D341Med (cell line): ENCODE data around the gene PON2.
"Not testable (repeated sequence)": the region's sequence is repeated elsewhere in the genome, so short reads cannot be mapped to it uniquely, and the experiment has no call there.

Source experiments
- DNase-seq: peaks from one replicate; pipeline ENCODE4 v3.0.0; 2012; ENCODE audit warnings: low spot score

The PON2 gene

GRCh38 chr7:95434557-95435421 is at the start of gene PON2:
TSS of gene PON2 (minus strand) at chr7:95435028. CDS start at chr7:95434951, 77 bp downstream.
- peak; percentile 80 for DNase-seq

GRCh38 chr7:95482424-95482823 is 47.6 kb upstream of the PON2 start:
- no peak for DNase-seq

GRCh38 chr7:95481271-95482165 is 46.7 kb upstream of the PON2 start:
- DNase-seq, result peak; percentile 64

GRCh38 chr7:95479992-95480624 is 45.3 kb upstream of the PON2 start:
- no peak for DNase-seq

GRCh38 chr7:95478272-95479037 is 43.6 kb upstream of the PON2 start:
- DNase-seq, result no peak

DNA sequence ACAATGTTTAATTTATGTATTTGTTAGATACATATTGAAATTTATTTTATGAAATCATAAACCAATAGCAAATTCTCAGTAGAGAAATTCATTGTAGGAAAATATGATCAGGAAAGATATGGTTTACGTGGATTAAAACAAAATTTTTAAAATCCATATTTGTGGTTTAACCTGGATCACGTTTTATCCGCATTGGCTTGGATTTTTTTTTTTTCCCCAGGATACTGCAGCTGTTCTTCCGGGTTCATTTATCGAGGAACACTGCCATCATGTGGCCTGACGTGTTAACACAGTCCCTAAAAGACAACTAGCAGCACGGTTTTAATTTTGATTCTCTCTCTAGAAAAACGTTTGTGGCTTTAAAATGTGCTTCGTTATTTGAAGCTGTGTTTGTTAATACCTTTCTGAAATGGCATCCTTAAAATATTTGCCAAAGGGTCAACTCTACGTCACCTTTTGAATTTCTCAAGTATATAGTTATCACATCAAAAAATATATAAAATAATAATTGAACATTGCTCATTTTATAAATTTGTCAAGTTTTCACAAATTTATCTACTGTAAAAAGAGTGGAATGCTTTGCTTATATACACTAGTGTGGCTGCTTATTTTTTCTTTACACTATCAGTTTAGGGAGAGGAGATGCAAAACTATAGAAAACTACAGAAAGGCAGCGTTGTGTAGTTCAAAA is 42.2 kb upstream of the PON2 start:
- DNase-seq, result peak; percentile 64

DNA sequence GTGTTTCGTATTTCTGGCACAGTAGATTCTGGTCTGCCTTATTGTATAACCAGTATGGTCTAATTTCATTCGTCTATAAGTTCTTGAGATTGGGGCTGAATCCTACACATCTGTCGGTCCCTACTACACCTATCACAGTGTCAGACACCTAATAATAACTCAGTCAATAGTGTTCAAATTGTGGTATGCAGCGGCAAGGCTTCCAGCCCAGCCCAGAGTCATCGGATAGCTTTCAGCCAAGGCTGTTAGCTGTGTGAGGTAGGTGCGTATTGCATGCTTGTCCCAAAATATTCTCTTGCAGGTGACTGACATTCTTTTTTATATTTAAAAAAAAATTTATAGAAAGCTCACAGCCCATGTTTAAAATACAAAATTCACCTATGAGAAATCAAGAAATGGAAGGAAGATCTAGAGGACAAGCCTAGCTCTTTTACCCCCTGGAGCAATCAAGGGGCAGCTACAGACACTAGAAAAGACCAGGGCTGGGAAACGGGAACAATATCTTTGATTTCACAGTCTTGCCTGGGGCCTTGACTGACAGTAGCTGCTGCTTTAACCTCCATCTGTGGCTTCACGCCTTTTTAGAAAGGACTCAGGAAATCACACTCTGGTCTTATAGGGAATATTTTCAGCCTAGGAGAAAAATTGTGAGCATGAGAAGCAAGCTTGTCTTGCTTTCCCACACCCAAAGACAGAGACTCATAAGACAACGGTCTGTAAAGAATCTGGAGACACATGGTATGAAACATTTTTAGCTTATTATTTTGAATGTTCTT is 41.4 kb upstream of the PON2 start:
- DNase-seq, result no peak

DNA sequence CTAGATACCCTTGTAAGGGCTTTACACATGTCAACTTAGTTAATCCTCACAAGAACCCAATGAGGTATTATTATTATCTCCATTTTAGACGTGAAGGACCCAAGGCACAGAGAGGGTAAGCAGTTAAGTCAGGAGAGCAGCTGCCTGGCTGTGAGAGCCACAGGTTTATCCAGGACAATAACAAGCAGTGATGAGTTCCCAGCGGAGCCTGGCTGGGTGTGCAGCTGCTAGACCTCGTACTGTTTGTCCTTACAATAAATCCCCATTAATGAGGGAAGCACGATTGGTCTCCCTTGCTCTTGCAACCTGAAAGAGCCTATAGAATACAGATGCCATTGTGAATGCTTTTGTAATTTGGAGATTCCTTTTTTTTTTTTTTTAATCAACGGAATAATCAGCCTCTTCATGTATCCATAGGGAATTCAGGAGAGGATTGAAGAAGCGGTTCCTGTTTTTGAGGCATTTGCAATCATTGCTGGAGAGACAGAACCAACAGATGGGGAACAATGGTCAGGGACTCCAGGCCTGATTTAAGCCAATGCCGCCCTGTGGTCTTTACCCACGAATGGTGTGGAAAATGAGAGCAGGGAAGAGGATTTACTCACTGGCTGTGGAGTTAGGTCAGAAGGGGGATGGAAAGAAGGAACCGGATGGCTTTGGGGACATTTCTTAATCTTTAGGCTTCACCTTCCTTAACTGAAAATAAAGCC is 38.6 kb upstream of the PON2 start:
- DNase-seq, result peak; percentile 69

- DNase-seq, result no peak
Observed at GRCh38 chr7:95472581-95473161, 37.8 kb upstream of the PON2 start.

DNA sequence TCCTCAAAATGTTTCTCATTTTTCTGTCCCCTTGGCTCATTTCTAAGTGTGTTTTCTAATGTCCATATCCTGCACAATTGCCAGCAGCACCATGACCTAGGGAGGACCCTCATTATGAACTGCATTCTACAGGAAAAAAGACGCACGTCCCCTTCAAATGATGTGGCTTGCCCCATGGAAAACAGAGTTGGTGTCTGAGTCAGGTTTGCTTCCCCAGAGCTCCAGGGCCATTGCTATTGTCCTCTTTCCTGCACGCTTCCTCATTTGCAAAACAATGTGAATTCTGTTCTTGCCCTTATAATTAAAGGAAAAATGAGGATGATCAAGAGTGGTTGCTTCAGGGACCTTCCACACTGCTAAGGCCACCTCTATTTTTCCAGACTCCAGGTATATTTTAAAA is 36.2 kb upstream of the PON2 start:
- DNase-seq, result no peak

DNA sequence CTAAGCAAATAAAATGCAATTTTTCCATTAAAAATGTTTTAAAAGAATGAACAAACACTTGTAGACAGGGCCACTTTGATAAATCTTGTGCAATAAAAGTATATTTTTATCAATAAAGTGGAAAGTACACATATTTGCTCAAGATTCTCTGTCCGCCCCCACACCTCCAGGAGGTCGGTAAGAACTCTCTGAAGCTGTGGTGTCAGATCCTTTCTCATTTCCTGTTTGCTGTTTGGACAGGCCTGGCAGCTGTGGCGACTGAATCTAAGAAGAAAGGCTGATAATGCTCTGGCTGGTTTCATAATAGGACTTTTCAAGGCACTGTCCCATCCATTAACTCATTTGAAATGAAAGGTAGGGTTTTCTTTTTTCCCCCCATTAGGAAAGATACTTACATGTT is 35.6 kb upstream of the PON2 start:
- no peak for DNase-seq

DNA sequence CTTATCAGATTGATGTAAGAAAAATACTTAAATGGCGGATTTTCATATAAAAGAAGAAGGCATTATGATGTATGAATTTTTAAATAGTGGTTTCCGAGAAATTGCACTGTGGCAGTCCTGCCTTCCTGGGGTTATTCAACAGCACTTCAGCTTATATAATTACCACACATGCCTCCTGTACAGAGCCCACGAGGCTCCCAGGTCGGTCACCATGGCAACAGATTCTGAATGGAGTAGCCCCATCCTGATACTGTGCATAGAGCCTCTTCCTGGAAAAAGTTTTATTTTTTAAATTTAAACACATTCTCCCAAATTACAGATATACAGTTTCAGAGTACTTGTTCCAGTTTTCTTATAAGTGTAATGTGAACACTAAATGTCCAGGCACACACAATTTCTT is 35.0 kb upstream of the PON2 start:
- DNase-seq, result no peak

DNA sequence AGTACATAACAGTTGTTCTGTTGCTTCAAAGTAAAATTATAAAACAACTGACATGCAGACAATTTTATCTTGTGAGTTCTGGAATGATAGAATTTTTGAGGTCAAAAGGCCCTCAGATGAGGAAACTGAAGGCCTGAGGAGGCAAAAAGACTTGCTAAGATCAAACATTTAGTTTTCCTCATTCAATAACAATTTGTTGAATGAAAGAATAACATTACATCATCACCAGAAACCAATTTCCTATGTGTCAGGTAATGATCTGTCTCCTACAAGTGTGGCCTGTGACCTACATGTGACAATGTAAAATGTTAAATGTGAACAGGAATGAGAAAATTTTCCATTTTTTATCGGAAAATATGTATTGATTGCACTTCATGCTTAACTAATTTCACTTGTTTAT is 34.4 kb upstream of the PON2 start:
- no peak for DNase-seq

DNA sequence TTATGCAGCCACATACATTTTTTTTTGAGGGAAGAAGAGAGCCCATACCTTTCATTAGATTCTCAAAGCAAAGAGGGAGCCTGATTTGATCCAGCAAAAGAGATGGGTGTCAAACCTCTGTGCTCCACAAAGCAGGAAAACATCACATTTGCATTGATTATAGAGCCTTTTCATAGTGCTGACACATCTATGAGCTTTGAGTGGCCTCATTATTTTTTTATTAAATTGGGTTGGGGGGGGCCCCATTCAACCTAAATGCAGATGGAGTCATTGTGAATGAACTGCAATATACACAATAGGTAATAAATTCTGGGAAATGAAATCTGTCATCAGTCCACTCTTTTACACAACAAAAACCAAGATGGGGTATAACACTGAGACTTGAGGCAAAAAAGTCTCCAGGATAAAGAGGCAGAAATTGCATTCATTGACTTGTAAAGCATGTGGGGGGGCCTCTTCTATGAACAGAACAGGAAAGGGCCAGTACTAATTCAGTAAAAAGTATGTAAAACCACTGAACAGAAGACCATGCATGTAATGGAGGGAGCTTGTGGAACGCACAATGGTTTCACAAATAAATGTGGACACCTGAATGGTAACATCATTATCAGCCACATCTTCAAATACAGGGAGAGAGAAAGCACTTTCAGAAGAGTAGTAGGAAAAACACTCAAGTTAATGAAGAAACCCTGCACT is 33.2 kb upstream of the PON2 start:
- DNase-seq, result no peak

DNA sequence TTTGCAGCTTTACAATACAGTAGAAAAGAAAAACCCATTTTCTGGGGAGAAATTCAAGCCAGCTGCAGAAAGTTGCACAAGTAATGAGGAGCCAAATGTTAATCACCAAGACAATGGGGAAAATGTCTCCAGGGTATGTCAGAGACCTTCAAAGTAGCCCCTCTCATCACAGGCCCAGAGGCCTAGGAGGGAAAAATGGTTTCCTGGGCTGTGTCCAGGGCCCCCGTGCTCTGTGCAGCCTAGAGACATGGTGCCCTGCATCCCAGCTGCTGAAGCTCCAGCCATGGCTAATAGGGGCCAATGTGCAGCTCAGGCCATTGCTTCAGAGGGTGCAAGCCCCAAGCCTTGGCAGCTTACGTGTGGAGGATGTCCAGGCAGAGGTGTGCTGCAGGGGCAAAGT is 25.8 kb upstream of the PON2 start:
- DNase-seq, result not testable (repeated sequence)

DNA sequence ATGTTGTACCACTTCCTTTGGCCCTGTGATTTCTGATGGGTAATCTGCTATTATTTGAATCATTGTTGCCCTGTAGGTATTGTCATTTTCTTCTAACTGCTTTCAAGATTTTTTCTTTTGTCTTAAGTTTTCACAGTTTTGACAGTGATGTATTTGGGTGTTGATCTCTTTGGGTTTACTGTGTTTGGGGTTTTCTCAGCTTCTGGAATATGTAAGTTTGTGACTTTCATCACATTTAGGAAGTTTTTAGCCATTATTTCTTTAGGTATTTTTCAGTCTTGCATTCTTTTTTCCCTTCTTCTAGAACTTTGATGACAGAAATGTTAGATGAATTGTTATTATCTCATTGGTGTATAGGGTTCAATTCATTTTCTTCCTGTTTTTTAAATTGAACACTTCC is 23.1 kb upstream of the PON2 start:
- no peak for DNase-seq

GRCh38 chr7:95454438-95455045 is 19.7 kb upstream of the PON2 start:
- no peak for DNase-seq

DNA sequence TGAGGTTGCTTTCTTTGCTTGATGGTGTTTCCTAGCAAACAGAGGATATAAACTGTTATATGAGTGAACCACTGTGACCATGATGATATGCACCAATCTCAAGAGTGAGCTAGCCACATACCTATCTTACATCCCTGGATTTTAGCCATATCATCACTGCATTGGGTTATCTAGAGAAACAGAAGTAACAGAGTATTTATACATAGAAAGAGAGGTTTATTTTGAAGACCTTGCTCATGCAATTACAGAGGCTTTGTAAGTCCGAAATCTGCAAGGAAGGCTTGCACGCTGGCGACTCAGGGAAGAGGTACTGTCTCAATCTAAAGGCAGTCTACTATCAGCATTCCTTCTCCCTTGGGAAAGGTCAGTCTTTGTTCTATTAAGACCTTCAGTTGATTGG is 11.8 kb upstream of the PON2 start:
- DNase-seq, result no peak
